ACHN (cell line): ENCODE measurements around the gene RBBP4.
"Not testable (repeated sequence)": the region's sequence is repeated elsewhere in the genome, so short reads cannot be mapped to it uniquely, and the experiment has no call there.

Experiments used
- DNase-seq: peaks from one replicate; pipeline ENCODE4 v3.0.0-alpha.2; 2015
- in situ Hi-C: cut with HindIII; loops from 2 replicates; pipeline ENCODE4 v1.10.0; 2017; ENCODE audit warnings: low sequenced_read_pairs, low pct_ligation_motif_present, low pct_unique_long_range_greater_than_20kb

Gene RBBP4

GRCh38 chr1:32681999-32682398 lies 31.0 kb downstream of the RBBP4 start:
- in situ Hi-C loops: no loop called here
- DNase-seq: no peak

GRCh38 chr1:32683397-32683796 lies 32.4 kb downstream of the RBBP4 start:
- in situ Hi-C loops: no loop called here

GRCh38 chr1:32684167-32684811 lies 33.3 kb downstream of the RBBP4 start:
- no peak for DNase-seq

More at GRCh38 chr1:32683397-32683796, 32.4 kb downstream of the RBBP4 start:
- no peak for DNase-seq

GRCh38 chr1:32685498-32685897 lies 34.5 kb downstream of the RBBP4 start:
- in situ Hi-C loops: no loop called here

More at GRCh38 chr1:32684167-32684811, 33.3 kb downstream of the RBBP4 start:
- in situ Hi-C loops: no loop called here

GRCh38 chr1:32686387-32686786 lies 35.4 kb downstream of the RBBP4 start:
- in situ Hi-C loops: no loop called here
- DNase-seq: no peak

More at GRCh38 chr1:32685498-32685897, 34.5 kb downstream of the RBBP4 start:
- DNase-seq: no peak

GRCh38 chr1:32693455-32694174 lies 42.6 kb downstream of the RBBP4 start:
- DNase-seq: no peak

GRCh38 chr1:32695098-32695904 lies 44.3 kb downstream of the RBBP4 start:
- in situ Hi-C loops: no loop called here
- DNase-seq: no peak

More at GRCh38 chr1:32693455-32694174, 42.6 kb downstream of the RBBP4 start:
- in situ Hi-C loops: no loop called here

GRCh38 chr1:32696041-32696440 lies 45.0 kb downstream of the RBBP4 start:
- no peak for DNase-seq
- in situ Hi-C loops: no loop called here

GRCh38 chr1:32696996-32697395 lies 46.0 kb downstream of the RBBP4 start:
- DNase-seq, in situ Hi-C loops: not testable (repeated sequence)

- DNase-seq: no peak
- in situ Hi-C loops: no loop called here
Measured at GRCh38 chr1:32701421-32701911, 50.5 kb downstream of the RBBP4 start.

GRCh38 chr1:32701951-32702598 lies 51.1 kb downstream of the RBBP4 start:
- DNase-seq: peak; percentile 27
- in situ Hi-C loops: no loop called here

GRCh38 chr1:32702599-32703478 lies 51.8 kb downstream of the RBBP4 start, which contains the start of gene SYNC:
TSS of gene SYNC (minus strand) at chr1:32702770. CDS start at chr1:32702660, 110 bp downstream.
- peak; percentile 66 for DNase-seq
- in situ Hi-C loops: no loop called here

- peak; percentile 89 for DNase-seq
- in situ Hi-C loops: no loop called here
Measured at GRCh38 chr1:32703479-32704291, 52.7 kb downstream of the RBBP4 start.

GRCh38 chr1:32705516-32705915 lies 54.5 kb downstream of the RBBP4 start:
- no peak for DNase-seq

GRCh38 chr1:32706491-32706890 lies 55.5 kb downstream of the RBBP4 start:
- in situ Hi-C loops: no loop called here
- DNase-seq: no peak

More at GRCh38 chr1:32705516-32705915, 54.5 kb downstream of the RBBP4 start:
- in situ Hi-C loops: no loop called here

GRCh38 chr1:32709075-32709474 lies 58.1 kb downstream of the RBBP4 start:
- DNase-seq: no peak
- in situ Hi-C loops: no loop called here

GRCh38 chr1:32709476-32709875 lies 58.5 kb downstream of the RBBP4 start:
- in situ Hi-C loops: no loop called here
- no peak for DNase-seq
